Epithelial cell of esophagus (primary cell): Measurements from ENCODE around the gene ABCF2.

Experiments used
- DNase-seq: peaks from one replicate; pipeline ENCODE4 v3.0.0; 2010; ENCODE audit warnings: low read depth
- H3K4me3 ChIP-seq: 2 replicates; pipeline ENCODE4 v1.5.1; 2011; ENCODE audit warnings: mild to moderate bottlenecking, low read length, control low read depth
- CTCF ChIP-seq: IDR thresholded peaks from 2 replicates; pipeline ENCODE4 v1.5.1; 2011; ENCODE audit warnings: low read depth, mild to moderate bottlenecking, low read length, control low read depth, inconsistent platforms; ENCODE audit not compliant: insufficient read depth; ENCODE audit errors: missing control alignments

Gene ABCF2

GRCh38 chr7:151212626-151213025, 14.4 kb downstream of the ABCF2 start:
- H3K4me3 ChIP-seq: no peak overlapping the region
- DNase-seq: peak; percentile 62
- TF ChIP-seq CTCF: no peak

GRCh38 chr7:151211155-151211772, 15.7 kb downstream of the ABCF2 start:
- no peak for DNase-seq
- no peak overlapping the region for H3K4me3 ChIP-seq
- TF ChIP-seq CTCF: no peak

- no peak for TF ChIP-seq CTCF
These were observed 16.7 kb downstream of the ABCF2 start, which contains the start of gene H2BK1 for GRCh38 chr7:151210087-151210854. Gene H2BK1 (minus strand): TSS chr7:151210488. CDS start chr7:151210318, 170 bp downstream.

DNA sequence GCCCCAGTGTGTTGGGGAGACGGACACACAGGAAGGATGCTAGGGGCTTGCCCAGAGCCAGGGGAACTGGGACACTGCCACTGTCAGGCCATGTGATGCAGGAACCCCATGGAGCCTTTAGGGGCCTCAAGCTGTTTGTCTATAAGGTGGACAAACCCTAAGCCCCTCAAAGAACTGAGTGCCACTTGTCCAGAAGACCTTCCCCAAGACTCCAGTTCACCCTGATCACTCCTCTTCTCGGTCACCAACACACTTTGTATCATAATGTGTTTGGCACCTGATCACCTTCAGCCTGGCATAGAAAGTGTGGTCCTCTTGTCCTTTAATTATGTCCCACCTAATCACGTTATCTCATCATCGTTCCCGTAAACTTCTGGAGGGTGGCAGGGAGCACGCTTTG, 17.4 kb downstream of the ABCF2 start:
- no peak for TF ChIP-seq CTCF
- DNase-seq: no peak

More at GRCh38 chr7:151210087-151210854, 16.7 kb downstream of the ABCF2 start, which contains the start of gene H2BK1:
- H3K4me3 ChIP-seq: no peak within 1 kb of the TSS
- DNase-seq: no peak

DNA sequence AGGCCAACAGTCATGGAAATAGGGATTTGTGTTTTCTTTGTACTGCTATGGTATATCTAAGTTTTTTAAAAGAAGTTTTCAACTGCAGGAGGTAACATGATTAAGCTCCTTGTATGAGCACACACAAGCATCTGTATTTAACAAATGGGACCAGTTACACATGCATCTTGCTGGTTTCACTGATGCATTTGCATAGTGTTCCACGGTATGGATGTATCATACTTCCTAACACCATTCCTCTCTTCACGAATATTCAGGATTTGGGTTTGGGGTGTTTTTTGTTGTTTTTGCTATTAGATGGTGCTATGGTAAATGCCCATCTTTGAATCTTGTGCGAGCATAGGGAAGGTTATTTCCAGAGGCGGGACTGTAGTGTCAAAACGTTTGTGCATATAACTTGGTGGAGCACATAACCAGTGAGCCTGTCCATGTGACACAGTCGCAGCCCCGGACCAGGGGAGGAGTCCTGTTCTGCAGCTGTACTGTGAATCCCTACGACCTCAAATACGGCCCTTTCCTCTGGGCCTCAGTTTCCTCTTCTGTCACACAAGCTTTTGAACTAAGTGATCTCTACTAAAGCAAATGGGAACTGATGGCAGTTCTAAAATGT, 18.6 kb downstream of the ABCF2 start:
- TF ChIP-seq CTCF: no peak
- no peak overlapping the region for H3K4me3 ChIP-seq
- no peak for DNase-seq

More for the DNA sequence above, 17.4 kb downstream of the ABCF2 start:
- H3K4me3 ChIP-seq: no peak overlapping the region

- H3K4me3 ChIP-seq: no peak overlapping the region
- no peak for TF ChIP-seq CTCF
- DNase-seq: no peak
These were observed 19.2 kb downstream of the ABCF2 start for GRCh38 chr7:151207804-151208203.

DNA sequence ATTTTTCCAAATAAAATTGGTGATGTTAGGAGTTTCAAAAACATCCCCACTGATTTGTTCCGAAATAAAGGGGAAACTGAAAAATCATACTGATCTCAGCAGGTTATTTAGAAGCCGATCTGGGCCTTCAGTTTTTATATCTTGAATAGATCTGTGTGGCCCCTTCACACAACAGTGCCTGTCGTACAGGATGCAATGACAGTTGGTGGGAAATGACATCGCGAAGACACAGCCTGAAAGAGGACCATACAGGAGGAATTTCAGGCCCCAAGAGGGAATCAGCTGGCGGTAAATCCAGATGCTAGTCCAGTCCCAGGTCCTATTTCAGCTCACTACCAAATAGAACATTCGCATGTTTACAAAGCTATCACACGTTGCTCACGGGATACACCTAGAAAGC, 19.7 kb downstream of the ABCF2 start:
- TF ChIP-seq CTCF: no peak
- H3K4me3 ChIP-seq: no peak overlapping the region
- no peak for DNase-seq
